ES-I3 (cell line): ENCODE data around the gene SNRPA.

ENCODE experiments used
- H3K36me3 ChIP-seq: 2 replicates; pipeline ENCODE4 v1.6.1; 2013; ENCODE audit warnings: mild to moderate bottlenecking, low read length, control low read depth, moderate library complexity; ENCODE audit not compliant: insufficient read depth
- H3K4me1 ChIP-seq: 2 replicates; pipeline ENCODE4 v1.6.1; 2013; ENCODE audit warnings: mild to moderate bottlenecking, control low read depth, low read length; ENCODE audit not compliant: insufficient read depth
- H3K9ac ChIP-seq: 2 replicates; pipeline ENCODE4 v1.6.1; 2013; ENCODE audit warnings: low read depth, mild to moderate bottlenecking, low read length, moderate library complexity
- H3K9me3 ChIP-seq: 2 replicates; pipeline ENCODE4 v1.6.1; 2013; ENCODE audit warnings: mild to moderate bottlenecking, low read length, moderate library complexity; ENCODE audit not compliant: control insufficient read depth, insufficient read depth

SNRPA gene

DNA sequence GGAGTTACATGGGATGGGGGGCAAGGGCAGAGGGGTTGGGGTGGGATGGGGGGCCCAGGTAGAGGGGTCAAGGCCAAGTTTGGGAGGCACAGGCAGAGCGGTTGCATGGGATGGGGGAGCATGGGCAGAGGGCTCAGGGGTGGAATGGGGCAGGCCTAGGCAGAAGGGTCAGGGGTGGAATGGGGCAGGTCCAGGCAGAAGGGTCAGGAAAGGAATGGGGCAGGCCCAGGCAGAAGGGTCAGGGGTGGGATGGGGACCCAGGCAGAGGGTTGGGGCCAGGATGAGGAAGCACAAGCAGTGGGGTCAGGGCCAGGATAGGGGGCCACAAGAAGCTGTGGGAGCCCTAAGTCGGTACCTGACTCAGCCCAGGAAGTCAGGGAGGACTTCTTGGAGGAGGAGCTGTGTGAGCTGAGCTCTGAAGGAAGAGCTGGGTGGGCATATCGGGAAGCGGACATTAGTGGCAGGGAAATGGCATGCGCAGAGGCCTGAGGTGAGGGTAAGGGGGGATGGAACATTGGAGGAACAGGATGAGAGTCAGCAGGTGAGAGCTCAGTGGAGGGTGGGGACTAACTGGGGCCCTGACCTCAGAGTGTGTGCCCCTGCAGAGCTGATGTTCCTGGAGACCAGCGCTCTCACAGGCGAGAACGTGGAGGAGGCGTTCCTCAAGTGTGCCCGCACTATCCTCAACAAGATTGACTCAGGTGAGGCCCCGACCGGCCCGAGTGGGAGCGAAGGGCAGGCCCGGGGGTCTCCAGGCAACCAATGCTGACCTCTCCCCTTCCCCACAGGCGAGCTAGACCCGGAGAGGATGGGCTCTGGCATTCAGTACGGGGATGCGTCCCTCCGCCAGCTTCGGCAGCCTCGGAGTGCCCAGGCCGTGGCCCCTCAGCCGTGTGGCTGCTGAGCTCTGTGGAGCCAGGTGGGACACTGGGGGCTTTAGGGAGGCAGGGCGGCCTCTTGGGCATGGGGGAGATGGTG is 35.3 kb downstream of the SNRPA start:
- no peaks in the 10 kb centered on the region for H3K36me3 ChIP-seq
- no peaks in the 10 kb centered on the region for H3K4me1 ChIP-seq
- no peak overlapping the region for H3K9ac ChIP-seq
- H3K9me3 ChIP-seq = no peaks in the 10 kb centered on the region

DNA sequence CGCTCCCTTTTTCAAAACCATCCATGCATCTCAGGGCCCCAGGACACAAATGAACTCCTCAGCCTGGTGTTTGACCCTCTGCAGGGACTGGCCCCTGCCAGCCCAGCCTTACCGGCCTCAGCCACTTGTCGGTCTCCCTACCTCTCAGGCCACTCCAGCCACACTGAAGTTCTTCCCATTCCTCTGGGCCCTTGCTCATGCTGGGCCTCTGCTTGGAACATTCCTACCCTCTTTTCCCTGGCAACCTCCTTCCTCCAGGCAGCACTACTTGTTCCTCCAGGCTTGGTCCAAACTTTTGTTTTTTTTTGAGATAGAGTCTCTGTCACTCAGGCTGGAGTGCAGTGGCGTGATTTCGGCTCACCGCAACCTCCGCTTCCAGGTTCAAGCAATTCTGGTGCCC is 40.3 kb downstream of the SNRPA start:
- Histone ChIP-seq H3K4me1 (no peaks in the 10 kb centered on the region), H3K36me3 (no peaks in the 10 kb centered on the region), H3K9me3 (no peaks in the 10 kb centered on the region), H3K9ac (no peak overlapping the region)

DNA sequence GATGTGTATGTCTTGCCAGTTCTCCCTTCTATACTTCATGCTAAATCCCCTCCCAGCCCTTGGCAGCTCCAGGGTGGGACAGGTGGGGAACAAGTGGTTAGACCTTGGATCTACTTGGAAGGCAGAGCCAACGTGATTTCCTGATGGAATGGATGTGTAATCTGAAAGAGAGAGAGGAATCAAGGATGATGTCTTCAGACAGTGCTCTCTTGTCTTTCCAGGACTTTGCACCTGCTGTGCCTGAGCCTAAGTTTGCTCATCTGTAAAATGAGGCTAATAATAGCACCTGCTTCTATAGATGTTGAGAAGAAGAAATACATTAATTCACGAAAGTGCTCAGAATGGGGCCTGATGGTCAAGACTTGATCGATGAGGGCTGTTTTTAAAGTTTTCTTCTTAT is 41.0 kb downstream of the SNRPA start:
- no peaks in the 10 kb centered on the region for H3K4me1 ChIP-seq

DNA sequence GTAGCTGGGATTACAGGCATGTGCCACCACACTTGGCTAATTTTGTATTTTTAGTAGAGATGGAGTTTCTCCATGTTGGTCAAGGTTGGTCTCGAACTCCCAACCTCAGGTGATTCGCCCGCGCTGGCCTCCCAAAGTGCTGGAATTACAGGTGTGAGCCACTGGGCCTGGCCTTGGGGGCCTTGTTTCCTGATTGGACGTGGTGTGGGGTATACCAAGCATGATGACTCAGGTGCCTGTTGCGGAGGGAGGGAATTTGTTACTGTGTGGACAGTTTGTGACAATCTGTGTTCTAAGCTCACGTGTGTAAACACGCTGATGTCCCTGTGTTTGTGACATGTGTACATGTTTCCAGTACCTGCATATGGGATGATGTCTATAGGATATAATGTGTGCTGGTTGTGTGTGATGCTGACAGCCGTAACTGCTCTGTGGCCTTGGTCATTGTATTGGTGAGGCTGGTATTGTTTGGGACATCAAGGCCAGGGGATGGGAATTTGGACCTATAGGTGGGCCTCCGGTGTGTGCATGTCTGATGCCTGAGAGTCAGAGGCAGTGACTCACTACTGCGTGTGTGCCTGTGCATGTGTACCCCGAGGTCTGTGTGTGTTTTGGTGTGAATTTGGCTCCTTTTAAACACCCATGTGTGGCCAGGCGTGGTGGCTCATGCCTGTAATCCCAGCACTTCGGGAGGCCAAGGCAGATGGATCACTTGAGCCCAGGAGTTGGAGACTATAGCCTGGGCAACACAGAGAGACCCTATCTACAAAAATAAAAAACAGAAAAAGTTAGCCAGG is 46.4 kb downstream of the SNRPA start:
- no peaks in the 10 kb centered on the region for H3K9me3 ChIP-seq
- peaks cover under 1% of the 10 kb centered on the region; the same call in 1 of the 2 replicates for H3K4me1 ChIP-seq
- H3K9ac ChIP-seq = no peak overlapping the region
- H3K36me3 ChIP-seq = no peaks in the 10 kb centered on the region; the same call in 1 of the 2 replicates

More for the DNA sequence above, 41.0 kb downstream of the SNRPA start:
- no peaks in the 10 kb centered on the region for H3K36me3 ChIP-seq
- H3K9me3 ChIP-seq = no peaks in the 10 kb centered on the region
- H3K9ac ChIP-seq = no peak overlapping the region

DNA sequence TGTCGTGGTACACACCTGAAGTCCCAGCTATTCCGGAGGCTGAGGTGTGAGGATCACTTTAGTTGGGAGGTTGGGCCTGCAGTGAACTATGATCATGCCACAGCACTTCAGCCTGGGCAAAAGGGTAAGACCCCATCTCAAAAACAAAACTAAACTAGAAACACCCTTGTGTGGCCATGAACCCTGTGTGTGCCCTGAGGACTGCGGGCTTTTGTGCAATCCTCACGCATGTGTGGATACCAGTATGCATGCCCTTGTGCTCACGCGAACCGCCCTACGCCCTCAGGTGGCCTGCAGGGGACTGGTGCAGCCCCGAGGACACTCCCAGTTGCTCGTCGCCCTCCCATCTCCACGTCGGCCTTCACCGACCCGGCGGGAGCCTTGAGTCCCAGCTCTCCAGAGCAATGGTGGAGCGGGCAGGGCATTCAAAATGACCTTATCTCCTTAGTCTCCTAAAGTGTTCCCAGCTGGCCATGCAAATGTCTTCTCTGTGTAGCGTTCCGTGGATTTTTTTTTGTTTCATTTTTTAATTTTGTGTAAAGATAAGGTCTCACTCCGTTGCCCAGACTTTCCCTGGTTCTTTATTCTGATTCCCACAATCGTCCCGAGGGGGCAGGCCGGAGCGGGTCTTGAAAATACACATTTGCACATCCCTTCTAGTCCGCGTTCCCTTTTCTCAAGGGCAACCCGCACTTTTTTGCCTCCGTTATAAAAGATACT is 47.1 kb downstream of the SNRPA start:
- peaks cover 8% of the 10 kb centered on the region; the same call in 1 of the 2 replicates for H3K4me1 ChIP-seq
- no peaks in the 10 kb centered on the region; the same call in 1 of the 2 replicates for H3K36me3 ChIP-seq
- no peaks in the 10 kb centered on the region for H3K9me3 ChIP-seq
- peak overlapping the region; percentile 86 for H3K9ac ChIP-seq

DNA sequence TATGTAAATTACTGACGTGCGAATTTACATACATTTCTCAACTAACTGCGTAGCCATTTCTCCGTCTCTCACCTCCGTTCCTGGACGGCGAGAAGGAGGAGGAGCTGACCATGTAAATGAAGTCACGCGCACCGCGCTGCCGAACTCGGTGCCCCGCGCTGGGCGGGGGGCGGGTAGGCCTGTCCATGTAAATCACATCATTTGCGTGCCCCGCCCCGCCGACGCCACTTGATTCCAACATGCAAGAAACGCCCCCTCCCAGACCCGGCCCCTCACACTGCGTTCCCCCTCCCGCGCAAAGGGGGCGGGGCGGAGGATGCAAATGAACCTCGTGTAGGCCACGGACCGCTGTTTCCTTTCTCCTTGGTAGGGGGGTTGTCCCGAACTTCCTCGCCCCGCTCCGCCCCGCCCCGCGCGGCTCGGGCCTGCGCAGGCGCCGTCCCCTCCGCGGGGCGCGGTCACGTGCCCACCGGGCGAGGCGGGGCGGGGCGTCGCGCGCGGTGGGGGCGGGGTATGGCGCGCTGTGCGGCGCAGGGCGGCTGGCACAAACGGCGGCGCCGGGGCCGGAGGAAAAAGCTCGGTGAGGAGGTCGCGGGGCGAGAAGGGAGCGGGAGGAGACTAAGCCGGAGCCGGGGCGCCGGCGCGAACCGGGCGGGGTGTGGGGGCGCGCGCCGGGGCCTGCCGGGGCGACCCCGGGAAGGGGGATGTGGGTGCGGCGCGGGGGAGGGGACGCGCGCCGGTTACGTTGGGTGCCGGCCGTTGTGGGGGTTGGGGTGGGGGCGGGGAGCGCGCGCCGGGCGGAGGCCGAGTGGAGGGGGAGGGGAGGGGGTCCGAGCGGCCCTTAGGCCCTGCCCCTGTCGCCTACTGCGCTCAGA is 47.9 kb downstream of the SNRPA start, which contains the start of gene EGLN2:
EGLN2 (plus strand) TSS at position 509 of the 875 bp plus-strand sequence. CDS start 1,382 bp downstream, outside the sequence.
- Histone ChIP-seq H3K9me3 (no peaks in the 10 kb centered on the region), H3K36me3 (no peaks in the 10 kb centered on the region; the same call in 1 of the 2 replicates), H3K4me1 (peaks cover 14% of the 10 kb centered on the region; the same call in 1 of the 2 replicates), H3K9ac (peak within 1 kb of the TSS; percentile 86)

DNA sequence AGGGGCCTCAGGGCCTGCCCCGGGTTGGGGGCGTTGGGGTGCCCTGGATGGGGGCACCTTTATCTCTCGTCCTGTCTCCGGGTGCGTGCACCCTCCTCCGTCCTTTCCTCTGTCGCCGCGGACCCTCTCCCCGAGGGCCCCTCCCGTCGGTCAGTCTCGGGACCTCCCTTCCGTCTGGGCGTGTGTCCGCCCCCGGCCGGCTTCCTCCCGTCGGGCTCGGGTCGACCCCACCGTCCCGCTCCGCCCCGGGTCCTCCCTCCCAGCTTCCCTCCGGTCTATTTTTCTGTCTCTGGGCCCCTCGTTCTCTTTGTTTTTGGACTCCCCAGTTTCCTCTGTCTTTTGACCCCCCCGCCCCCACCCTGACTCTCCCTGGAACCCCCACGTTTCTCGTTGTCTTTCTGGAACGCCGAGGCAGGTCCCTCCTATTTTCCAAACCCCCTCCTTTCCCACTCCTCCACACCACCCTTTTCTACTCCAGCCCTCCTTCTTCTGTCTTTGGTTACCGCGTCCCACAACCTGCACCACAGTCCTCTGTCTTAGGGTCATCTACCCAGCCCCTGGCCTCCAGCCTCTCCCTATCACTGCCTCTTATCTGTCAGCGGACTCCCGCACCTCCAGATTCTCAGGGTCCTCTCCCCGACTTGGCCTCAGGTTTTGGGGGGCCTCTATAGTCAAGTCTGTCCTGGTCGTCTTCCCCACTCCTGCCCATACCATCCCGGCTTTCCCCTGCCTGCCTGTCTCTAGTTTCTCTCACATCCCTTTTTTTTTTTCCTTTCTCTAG is 48.7 kb downstream of the SNRPA start:
- no peaks in the 10 kb centered on the region; the same call in 1 of the 2 replicates for H3K36me3 ChIP-seq
- no peaks in the 10 kb centered on the region for H3K9me3 ChIP-seq
- H3K9ac ChIP-seq = peak overlapping the region; percentile 81
- peaks cover 19% of the 10 kb centered on the region; the same call in 1 of the 2 replicates for H3K4me1 ChIP-seq

DNA sequence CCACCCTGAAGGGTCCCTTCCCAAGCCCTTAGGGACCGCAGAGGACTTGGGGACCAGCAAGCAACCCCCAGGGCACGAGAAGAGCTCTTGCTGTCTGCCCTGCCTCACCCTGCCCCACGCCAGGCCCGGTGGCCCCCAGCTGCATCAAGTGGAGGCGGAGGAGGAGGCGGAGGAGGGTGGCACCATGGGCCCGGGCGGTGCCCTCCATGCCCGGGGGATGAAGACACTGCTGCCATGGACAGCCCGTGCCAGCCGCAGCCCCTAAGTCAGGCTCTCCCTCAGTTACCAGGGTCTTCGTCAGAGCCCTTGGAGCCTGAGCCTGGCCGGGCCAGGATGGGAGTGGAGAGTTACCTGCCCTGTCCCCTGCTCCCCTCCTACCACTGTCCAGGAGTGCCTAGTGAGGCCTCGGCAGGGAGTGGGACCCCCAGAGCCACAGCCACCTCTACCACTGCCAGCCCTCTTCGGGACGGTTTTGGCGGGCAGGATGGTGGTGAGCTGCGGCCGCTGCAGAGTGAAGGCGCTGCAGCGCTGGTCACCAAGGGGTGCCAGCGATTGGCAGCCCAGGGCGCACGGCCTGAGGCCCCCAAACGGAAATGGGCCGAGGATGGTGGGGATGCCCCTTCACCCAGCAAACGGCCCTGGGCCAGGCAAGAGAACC is 49.5 kb downstream of the SNRPA start:
- no peaks in the 10 kb centered on the region; the same call in 1 of the 2 replicates for H3K36me3 ChIP-seq
- peaks cover 19% of the 10 kb centered on the region; the same call in 1 of the 2 replicates for H3K4me1 ChIP-seq
- no peaks in the 10 kb centered on the region for H3K9me3 ChIP-seq
- H3K9ac ChIP-seq = peak overlapping the region; percentile 81

DNA sequence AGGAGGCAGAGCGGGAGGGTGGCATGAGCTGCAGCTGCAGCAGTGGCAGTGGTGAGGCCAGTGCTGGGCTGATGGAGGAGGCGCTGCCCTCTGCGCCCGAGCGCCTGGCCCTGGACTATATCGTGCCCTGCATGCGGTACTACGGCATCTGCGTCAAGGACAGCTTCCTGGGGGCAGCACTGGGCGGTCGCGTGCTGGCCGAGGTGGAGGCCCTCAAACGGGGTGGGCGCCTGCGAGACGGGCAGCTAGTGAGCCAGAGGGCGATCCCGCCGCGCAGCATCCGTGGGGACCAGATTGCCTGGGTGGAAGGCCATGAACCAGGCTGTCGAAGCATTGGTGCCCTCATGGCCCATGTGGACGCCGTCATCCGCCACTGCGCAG is 50.0 kb downstream of the SNRPA start:
- Histone ChIP-seq H3K4me1 (peaks cover 24% of the 10 kb centered on the region), H3K36me3 (no peaks in the 10 kb centered on the region; the same call in 1 of the 2 replicates), H3K9me3 (no peaks in the 10 kb centered on the region), H3K9ac (no peak overlapping the region)

DNA sequence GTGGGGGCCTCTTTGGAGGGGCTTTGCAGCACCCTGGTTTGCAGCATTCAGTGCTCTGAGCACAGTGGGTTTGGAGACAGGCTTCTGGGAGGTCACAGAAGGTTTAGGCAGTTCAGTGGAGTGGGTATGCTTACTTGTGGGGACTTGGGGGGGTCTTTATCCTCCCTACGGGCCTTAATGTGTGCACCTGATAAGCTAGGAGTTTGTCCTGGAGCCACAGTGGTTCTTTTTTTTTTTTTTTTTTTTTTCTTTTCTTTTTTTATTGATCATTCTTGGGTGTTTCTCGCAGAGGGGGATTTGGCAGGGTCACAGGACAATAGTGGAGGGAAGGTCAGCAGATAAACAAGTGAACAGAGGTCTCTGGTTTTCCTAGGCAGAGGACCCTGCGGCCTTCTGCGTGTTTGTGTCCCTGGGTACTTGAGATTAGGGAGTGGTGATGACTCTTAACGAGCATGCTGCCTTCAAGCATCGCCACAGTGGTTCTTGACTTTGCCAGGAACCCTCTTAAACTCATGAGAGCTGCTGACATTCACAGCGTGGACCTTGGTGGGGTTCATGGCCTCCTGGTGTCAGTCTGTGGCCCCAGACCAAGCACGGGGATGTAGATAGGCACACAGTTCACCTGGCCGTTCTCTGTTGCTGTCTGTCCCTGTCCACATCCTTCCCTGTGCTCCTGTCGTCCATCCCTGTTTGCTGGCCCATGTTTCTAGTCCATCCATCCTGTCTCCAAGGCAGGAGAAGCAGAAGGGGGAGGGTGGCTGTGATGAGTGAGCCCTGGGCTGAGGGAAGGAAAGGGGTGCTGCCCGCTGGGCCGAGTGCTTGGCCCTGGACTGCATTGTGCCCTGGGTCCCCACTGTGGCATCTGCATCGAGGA is 50.7 kb downstream of the SNRPA start:
- H3K9ac ChIP-seq = no peak overlapping the region
- no peaks in the 10 kb centered on the region; the same call in 1 of the 2 replicates for H3K36me3 ChIP-seq
- H3K9me3 ChIP-seq = no peaks in the 10 kb centered on the region
- peaks cover 25% of the 10 kb centered on the region for H3K4me1 ChIP-seq

DNA sequence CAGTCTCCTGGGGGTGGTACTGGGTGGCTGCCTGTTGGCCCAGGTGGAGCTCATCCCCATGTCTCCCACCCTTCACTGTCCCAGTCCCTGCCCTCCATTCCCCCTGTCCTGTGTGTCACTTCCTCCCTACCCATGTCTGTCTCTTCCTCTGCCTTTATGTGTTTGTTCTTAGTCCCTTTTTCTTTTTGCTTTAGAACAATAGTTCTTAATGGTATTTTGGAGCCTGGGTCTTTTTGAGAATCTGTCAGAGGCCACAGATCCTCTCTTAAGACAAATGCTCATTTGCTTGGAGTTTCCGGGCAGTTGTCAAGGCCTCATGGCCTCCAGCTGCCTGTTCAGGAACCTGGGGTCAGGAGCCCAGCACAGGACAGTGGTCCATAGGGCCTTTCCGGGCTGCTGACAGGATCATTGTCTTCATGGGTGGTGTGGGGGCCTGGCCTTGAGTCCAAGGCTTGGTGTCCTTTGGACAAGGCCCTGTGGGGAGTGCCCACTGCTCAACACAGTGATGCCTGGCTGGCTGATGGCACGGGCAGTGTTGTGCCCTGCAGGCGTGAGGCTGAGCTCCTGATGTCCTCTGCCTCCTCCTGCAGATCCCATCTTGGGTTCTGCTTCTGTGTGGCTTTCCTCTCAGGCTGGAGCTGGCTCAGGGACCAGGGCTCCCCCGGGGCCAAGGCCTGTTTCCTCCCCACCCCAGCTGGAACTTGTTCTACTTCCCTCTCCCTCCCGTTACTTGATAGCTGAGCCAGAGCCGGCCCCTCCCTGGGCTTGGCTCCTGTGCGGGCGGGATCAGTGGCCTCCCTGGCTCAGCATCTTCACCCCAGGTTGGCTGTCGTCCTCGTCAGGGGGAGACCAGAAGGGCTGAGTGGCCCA is 51.5 kb downstream of the SNRPA start:
- no peaks in the 10 kb centered on the region; the same call in 1 of the 2 replicates for H3K36me3 ChIP-seq
- H3K4me1 ChIP-seq = peaks cover 30% of the 10 kb centered on the region
- H3K9ac ChIP-seq = no peak overlapping the region
- H3K9me3 ChIP-seq = no peaks in the 10 kb centered on the region
